GM18507 (cell line): ENCODE results near the gene SLC19A2.
"Not testable (repeated sequence)": the region's sequence is repeated elsewhere in the genome, so short reads cannot be mapped to it uniquely, and the experiment has no call there.

Experiments used
- DNase-seq: peaks from one replicate; pipeline ENCODE4 v3.0.0; 2011; ENCODE audit warnings: low read depth; ENCODE audit not compliant: insufficient read length; ENCODE audit errors: extremely low spot score
- FAIRE-seq: peaks from 2 replicates; lab custom pipeline; 2011; peaks lifted over from hg19 to GRCh38; lab: Jason Lieb, UNC

SLC19A2 gene

DNA sequence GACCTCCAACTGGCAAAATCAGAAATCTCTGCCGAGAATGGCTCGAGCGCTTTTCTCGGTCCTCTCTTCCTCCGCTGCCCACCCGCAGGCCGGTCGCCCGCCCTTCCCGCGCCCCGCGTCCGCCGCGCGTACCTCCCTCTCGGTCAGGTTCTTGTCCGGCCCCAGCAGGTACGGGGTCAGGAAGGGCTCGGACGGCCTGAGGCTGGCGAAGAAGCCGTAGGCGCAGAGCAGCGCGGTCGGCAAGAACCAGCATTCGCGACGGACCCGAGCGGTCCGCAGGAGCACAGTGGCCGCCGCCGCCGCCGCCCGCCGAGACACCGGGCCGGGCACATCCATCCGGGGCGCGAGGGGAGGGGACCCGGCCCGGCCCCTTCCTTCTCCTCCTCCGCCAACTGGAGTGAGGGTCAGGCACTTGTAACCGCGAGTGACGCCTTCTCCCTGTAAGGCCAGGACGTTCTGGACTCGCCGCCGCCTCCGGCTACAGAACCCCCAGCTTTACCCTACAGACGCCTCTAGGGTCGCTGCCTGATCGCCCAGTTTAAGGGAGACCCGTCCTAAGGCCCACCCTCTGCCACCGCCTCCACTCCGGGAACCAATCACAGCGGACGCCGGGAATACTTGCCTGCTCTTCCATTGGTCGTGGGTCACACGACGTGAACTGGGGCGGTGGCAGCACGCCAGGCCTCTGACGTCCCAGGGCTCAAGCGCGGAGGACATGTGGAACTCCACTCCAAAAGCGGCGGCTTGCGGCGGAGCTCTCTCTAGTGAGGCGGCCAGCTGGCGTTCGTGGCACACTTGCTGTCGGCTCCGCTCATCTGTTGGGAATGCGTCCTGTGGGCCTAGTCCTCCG, at the start of gene SLC19A2:
Gene SLC19A2, minus strand, starts transcription at position 514 of the 850 bp plus-strand sequence. Its CDS starts 178 bp downstream, at position 336.
- FAIRE-seq: peak; percentile 98

DNA sequence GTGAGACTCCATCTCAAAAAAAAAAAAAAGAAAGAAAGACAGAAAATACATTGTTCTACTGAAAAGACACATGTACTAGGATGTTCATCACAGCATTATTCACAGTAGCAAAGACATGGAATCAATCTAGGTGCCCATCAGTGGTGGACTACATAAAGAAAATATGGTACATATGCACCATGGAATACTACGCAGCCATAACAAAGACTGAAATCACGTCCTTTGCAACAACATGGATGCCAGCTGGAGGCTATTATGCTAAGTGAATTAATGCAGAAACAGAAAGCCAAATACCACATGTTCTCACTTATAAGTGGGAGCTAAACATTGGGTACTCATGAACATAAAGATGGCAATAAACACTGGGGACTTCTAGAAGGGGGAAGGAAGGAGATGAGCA, 48.9 kb upstream of the SLC19A2 start:
- no peak for DNase-seq
- FAIRE-seq: no peak

More for the DNA sequence above, at the start of gene SLC19A2:
- DNase-seq: peak; percentile 98

GRCh38 chr1:169533528-169534190, 47.9 kb upstream of the SLC19A2 start:
- not testable (repeated sequence) for DNase-seq, FAIRE-seq

GRCh38 chr1:169530448-169530847, 44.7 kb upstream of the SLC19A2 start:
- FAIRE-seq (no peak), DNase-seq (no peak)

- DNase-seq: no peak
- FAIRE-seq: no peak
Observed at GRCh38 chr1:169529068-169529642, 43.4 kb upstream of the SLC19A2 start.

- FAIRE-seq: no peak
- DNase-seq: no peak
Observed at GRCh38 chr1:169528215-169529067, 42.7 kb upstream of the SLC19A2 start.

DNA sequence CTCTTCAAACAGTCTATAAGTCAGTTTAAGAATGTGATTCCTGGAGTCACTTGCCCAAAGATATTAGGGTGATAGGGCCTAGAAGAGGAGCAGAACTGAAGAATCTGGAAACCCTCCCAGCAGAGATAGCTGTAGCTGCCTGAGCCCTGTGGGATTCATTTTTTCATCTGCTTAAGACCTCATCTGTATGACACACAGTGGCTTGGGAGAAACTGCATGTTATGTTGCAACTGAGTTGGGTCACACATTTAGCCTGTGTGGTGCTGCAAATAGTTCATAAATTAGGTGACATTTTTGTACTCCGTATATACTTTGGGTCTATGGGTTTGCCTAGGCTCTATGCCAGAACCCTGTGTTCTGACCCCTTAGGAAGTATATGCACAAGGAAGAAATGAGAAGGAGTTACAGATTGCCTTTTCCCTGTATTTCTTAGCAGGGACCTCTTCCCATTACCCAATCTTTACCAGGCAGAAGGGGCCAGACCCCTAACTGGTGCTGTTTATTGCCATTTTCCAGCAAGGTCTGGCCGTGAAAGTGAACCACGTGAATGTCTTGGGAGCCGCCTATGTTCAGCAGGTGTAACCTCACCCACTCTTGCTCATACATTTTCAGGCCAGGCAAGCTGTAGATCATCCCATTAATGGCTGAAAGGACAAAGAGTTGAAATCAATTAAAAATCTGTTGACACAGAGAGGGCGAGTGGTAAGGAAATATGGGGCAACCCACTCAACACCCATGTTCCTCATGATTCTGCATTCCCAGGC, 41.9 kb upstream of the SLC19A2 start:
- FAIRE-seq (no peak), DNase-seq (no peak)

- FAIRE-seq (no peak), DNase-seq (no peak)
Observed at GRCh38 chr1:169527001-169527400, 41.3 kb upstream of the SLC19A2 start.

- FAIRE-seq: no peak
Observed at GRCh38 chr1:169526120-169526832, 40.5 kb upstream of the SLC19A2 start.

GRCh38 chr1:169525391-169525790, 39.6 kb upstream of the SLC19A2 start:
- no peak for DNase-seq
- no peak for FAIRE-seq

More at GRCh38 chr1:169526120-169526832, 40.5 kb upstream of the SLC19A2 start:
- no peak for DNase-seq

DNA sequence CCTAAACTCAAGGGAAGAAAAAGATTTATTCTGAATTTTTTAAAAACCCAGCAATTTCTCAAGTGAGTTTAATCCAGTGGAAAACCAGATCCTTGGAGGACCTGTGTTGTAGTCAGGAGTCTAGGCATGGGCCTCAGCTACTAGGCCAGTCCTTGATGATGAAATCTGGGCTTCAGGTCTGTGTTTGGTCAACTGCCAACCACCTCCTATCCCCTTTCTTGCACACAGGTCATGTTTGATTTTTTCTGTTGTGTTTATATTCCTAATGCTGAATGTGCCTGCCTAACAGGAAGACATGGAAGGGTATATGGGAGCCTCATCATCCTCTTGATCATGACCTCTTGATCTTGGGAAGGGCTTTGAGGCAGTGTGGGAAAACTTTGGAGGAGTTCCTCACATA, 38.2 kb upstream of the SLC19A2 start:
- DNase-seq (no peak), FAIRE-seq (no peak)

- no peak for DNase-seq
- no peak for FAIRE-seq
Observed at GRCh38 chr1:169521226-169521625, 35.5 kb upstream of the SLC19A2 start.

DNA sequence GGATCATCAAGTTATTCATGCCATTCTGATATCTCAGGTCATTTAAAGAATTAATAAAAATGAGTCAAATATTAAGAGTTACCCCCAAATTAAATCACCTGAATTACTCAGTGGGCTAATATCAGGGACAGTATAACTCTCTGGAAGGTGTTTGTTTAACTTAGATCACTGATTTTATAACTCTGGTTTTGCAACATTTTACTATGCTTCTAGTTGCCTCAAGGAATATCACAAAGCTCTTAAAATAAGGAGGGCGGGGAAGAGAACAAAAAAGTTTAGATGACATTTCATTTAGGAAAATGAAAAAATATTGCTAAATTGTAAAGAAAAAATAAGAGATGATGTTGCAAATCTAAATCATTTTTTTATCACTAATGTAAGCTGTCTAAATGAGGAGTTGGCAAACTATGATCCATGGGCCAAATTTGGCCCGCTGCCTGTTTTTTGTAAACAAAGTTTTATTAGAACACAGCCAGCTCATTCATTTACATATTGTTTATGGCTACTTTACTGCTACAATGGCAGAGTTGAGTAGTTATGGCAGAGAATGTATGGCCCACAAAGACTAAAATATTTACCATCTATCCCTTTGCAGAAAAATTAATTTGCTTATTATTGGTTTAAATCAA, 31.9 kb upstream of the SLC19A2 start:
- DNase-seq (no peak), FAIRE-seq (no peak)

GRCh38 chr1:169515641-169516040, 29.9 kb upstream of the SLC19A2 start:
- no peak for DNase-seq
- FAIRE-seq: no peak

DNA sequence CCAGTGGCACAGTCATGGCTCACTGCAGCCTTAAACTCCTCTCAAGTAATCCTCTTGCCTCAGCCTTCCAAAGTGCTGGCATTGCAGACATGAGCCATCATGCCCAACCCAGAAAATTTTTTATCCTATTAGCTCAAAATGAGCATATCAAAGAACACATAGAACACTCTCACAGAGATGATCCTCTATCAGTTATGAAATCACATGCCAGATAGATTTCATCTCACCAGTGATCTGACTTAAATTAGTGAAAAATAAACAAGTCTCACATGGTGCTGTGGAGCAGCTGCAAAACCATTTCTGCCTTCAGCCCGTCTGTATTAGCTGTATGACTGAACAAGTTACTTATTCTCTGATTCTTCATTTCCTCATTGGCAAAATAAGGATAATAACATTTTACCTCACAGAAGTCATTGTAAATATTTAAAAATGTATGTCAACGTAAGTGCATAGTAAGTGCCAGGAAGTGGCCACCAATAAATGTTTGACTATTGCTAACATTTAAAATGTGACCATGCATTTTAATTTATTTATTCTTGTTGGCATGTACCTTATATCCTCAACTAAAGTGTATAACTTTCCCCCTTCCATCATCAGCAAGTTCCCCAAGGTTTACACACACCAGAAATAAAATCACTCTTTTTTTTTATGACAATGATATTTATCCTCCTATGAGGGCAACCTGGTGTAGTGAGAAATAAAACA, 29.0 kb upstream of the SLC19A2 start:
- DNase-seq (no peak), FAIRE-seq (no peak)

GRCh38 chr1:169513208-169513607, 27.5 kb upstream of the SLC19A2 start:
- DNase-seq: no peak
- FAIRE-seq: no peak

DNA sequence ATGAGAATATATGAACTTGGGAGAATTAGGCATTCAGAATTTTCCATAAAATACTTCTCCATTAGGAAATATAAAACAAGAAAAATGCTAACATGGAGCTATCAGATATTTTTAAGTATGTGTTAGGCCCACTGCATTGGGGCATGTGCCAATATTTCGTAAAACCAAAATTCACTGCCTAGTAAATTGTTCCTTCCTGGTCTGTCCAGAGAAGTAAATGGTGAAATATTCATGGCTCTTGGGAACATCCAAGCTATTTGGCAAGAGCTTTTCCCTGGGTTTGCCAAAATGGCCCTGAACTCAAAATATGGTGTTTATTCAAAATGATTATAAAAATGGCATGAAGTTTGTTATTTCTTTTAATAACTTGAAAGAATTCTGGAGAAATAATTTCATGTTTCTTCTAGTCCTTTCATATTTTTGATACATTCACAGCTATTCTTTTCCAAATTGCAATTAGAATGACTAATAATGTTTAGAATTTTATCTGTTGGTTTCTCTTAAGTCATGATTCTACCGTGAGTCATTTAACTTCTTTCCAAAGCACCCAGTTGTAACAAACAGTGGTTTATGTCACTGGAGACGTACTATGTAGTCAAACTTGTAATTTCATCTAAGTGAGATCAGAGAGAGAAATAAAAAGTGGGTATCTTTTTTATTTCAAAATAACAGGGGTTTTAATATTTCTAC, 25.7 kb upstream of the SLC19A2 start:
- FAIRE-seq: no peak

More for the DNA sequence above, 25.7 kb upstream of the SLC19A2 start:
- DNase-seq: no peak
